Kidney (tissue), 14 donors: ENCODE results near the gene PLSCR5. TPM values are rescaled to one million over a fixed set of nuclear protein-coding genes. Genes with fewer than 3 reads are reported as not detected.

Experiments
- DNase-seq, 5 donors: peaks; one replicate each; pipeline ENCODE4 v3.0.0-alpha.2; 2013 to 2020
- FAIRE-seq: peaks from 2 replicates; lab custom pipeline; 2012; peaks lifted over from hg19 to GRCh38; lab: Jason Lieb, UNC
- H3K27ac ChIP-seq, 2 donors: one replicate each; pipeline ENCODE4 v1.7.0; 2013; ENCODE audit warnings: low read depth in 2 of 2, low read length in 2 of 2, inconsistent platforms in 1 of 2
- H3K27me3 ChIP-seq: one replicate; pipeline ENCODE4 v1.7.1; 2013; ENCODE audit warnings: low read length, inconsistent platforms; ENCODE audit not compliant: control insufficient read depth, insufficient read depth
- H3K36me3 ChIP-seq, 3 donors: one replicate each; pipeline versions ENCODE4 v1.7.0 to v1.7.1; 2013; ENCODE audit warnings: low read length in 3 of 3, control low read depth in 1 of 3, inconsistent platforms in 1 of 3; ENCODE audit not compliant: insufficient read depth in 3 of 3, control insufficient read depth in 2 of 3
- H3K4me1 ChIP-seq, 3 donors: one replicate each; pipeline versions ENCODE4 v1.7.0 to v1.7.1; 2013; ENCODE audit warnings: low read length in 3 of 3, inconsistent platforms in 1 of 3, low read depth in 1 of 3; ENCODE audit not compliant: control insufficient read depth in 2 of 3, insufficient read depth in 2 of 3
- H3K4me3 ChIP-seq, 3 donors: one replicate each; pipeline versions ENCODE4 v1.7.0 to v1.8.1; 2013; ENCODE audit warnings: low read length in 3 of 3, control low read depth in 1 of 3, inconsistent platforms in 1 of 3
- H3K9ac ChIP-seq, 3 donors: one replicate each; pipeline versions ENCODE4 v1.7.0 to v1.7.1; 2013; ENCODE audit warnings: low read length in 3 of 3, control low read depth in 1 of 3, inconsistent platforms in 1 of 3
- H3K9me3 ChIP-seq, 3 donors: one replicate each; pipeline versions ENCODE4 v1.7.0 to v1.7.1; 2013; ENCODE audit warnings: low read length in 3 of 3, control low read depth in 1 of 3, inconsistent platforms in 1 of 3; ENCODE audit not compliant: control insufficient read depth in 2 of 3, insufficient read depth in 1 of 3
- intact Hi-C: fragments of 100-400 bp; cut with DNase I; formaldehyde crosslinking; loops from one replicate; pipeline ENCODE4 v1.11.1; 2022
- polyA plus RNA-seq: library from polyadenylated mRNA; stranded (reverse); fragments of 350-450 nt; fragmentation: Illumina TruSeq; extraction: RNeasy Lipid Tissue Mini Kit (QIAGEN cat#74804); gene quantifications from one replicate; pipeline ENCODE4 v1.2.3, GENCODE V29; 2014; ENCODE audit warnings: low read depth, low replicate concordance; ENCODE audit not compliant: insufficient read depth
- total RNA-seq: library from RNA; stranded (reverse); fragmentation: NEBNext Ultra II Directional; extraction: Animal tissue kit (Norgen Biotek cat#: 25700); gene quantifications from one replicate; pipeline ENCODE4 v1.2.1, GENCODE V29; 2021
- TF ChIP-seq, protein P1 (sequence below): IDR thresholded peaks from 3 replicates; pipeline ENCODE4 v1.5.1; 2012; ENCODE audit warnings: mild to moderate bottlenecking, moderate library complexity, borderline replicate concordance; ENCODE audit not compliant: insufficient read depth; ENCODE audit errors: extremely low read depth
- donor health status: control.
- donor health status: control.
- donor health status: control.
- donor health status: control.
- donor health status: control.
- donor health status: DM: yes; HTN: yes; CAD: no.
- donor health status: Normal renal cell carcinoma (clear cell type).

PLSCR5 gene
- total and polyA plus RNA-seq, 2 donors from 2014 or later, result not detected

DNA sequence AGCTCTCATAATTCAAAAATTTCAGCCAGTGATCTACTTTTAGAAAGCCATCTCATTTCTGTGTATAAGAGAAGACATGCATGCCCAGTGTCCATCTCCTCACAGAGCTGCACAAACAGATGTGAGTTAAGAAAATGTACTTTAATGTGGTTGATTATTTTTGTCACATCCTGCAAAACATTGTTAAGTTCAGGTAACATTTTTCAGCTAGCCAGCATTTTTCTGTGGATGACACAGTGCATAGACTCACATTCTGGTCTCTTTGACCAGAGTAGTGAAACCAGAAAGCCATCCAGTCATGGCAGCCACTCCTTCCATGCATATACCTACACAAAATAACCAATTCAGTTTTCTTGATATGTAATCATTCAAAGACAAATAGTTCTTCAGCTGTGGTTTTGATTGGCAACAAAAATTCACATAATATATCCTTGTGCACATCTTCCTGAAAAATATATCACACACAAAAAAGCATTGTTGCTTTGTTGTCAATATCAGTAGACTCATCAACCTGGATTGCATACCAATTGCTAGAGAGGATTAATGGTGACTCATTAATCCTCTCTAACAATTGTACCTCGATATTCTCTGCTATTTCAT, 58.7 kb downstream of the PLSCR5 start:
- Histone ChIP-seq H3K4me1 (peaks cover 0 to 8% (median 5%) of the 10 kb centered on the region in 3 donors), H3K4me3 (no peak overlapping the region), H3K36me3 (no peaks in the 10 kb centered on the region), H3K27me3 (no peaks in the 10 kb centered on the region), H3K9ac (no peak overlapping the region), H3K27ac (no peak overlapping the region), H3K9me3 (no peaks in the 10 kb centered on the region)
- no peak for FAIRE-seq
- intact Hi-C loops, result no loop called here
- TF ChIP-seq, protein P1, sequence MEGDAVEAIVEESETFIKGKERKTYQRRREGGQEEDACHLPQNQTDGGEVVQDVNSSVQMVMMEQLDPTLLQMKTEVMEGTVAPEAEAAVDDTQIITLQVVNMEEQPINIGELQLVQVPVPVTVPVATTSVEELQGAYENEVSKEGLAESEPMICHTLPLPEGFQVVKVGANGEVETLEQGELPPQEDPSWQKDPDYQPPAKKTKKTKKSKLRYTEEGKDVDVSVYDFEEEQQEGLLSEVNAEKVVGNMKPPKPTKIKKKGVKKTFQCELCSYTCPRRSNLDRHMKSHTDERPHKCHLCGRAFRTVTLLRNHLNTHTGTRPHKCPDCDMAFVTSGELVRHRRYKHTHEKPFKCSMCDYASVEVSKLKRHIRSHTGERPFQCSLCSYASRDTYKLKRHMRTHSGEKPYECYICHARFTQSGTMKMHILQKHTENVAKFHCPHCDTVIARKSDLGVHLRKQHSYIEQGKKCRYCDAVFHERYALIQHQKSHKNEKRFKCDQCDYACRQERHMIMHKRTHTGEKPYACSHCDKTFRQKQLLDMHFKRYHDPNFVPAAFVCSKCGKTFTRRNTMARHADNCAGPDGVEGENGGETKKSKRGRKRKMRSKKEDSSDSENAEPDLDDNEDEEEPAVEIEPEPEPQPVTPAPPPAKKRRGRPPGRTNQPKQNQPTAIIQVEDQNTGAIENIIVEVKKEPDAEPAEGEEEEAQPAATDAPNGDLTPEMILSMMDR, result no peak
- DNase-seq, result no peak

DNA sequence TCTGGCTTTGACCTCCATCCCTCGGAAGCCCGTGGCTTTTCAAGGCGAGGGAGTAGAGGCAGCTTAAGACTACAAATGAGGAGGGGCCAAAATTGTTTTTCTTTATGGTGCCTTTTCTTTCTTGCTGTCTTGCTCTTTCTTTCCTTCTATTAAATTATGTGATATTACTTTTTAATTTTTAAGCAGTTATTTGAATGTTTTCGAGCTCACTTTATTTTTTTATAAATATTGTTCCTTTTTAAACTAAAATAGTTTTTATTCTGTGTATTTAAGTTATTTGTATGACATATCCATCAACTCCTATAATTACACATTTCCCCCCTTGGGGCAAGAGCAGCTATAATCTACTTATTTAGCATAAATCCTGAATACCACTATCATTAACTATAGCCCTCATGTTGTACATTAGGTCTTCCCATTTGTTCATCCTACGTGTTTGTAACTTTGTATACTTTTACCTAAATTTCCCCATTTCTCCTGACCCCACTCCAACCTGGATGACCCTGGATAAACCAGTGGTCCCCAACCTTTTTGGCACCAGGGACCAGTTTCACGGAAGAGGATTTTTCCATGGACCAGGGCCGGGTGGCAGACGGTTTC, 60.1 kb downstream of the PLSCR5 start:
- Histone ChIP-seq H3K9ac (peak overlapping the region in 2 of 3 donors; percentile 72 to 79), H3K4me1 (peaks cover 0 to 8% (median 5%) of the 10 kb centered on the region in 3 donors), H3K4me3 (peak overlapping the region; percentile 65 to 85 (median 84)), H3K27ac (peak overlapping the region; percentile 98 to 99), H3K9me3 (no peaks in the 10 kb centered on the region), H3K36me3 (no peaks in the 10 kb centered on the region), H3K27me3 (no peaks in the 10 kb centered on the region)
- DNase-seq, result no peak
- peak; percentile 17 for FAIRE-seq
- TF ChIP-seq, protein P1, result no peak
- intact Hi-C loops, result no loop called here

- Histone ChIP-seq H3K9ac (peak within 1 kb of the TSS; percentile 72 to 80 (median 79)), H3K4me3 (peak within 1 kb of the TSS; percentile 65 to 85 (median 84)), H3K4me1 (peaks cover 0 to 8% (median 7%) of the 10 kb centered on the region in 3 donors), H3K27ac (peak within 1 kb of the TSS; percentile 98 to 99), H3K36me3 (no peaks in the 10 kb centered on the region), H3K27me3 (no peaks in the 10 kb centered on the region), H3K9me3 (no peaks in the 10 kb centered on the region)
- peak; percentile 91 to 98 (median 94) for DNase-seq
- TF ChIP-seq, protein P1, result no peak
- intact Hi-C loops, result no loop called here
- peak; percentile 63 for FAIRE-seq
Measured at GRCh38 chr3:146544002-146544928, 60.9 kb downstream of the PLSCR5 start, which contains the start of gene PLSCR1. Gene PLSCR1 (minus strand): TSS chr3:146544607. CDS start chr3:146536552, 8,055 bp downstream.
